Parathyroid adenoma (tissue), 2 donors: ENCODE data around the gene UNC5A.

ENCODE experiments used
- H2AFZ ChIP-seq: fragments of 300-600 bp; sonication (generic); one replicate; pipeline ENCODE4 v1.7.0; 2017; ENCODE audit warnings: antibody characterized with exemption, mild to moderate bottlenecking
- H3K27ac ChIP-seq: fragments of 300-600 bp; sonication (generic); one replicate; pipeline ENCODE4 v1.7.0; 2017
- H3K27me3 ChIP-seq: fragments of 300-600 bp; sonication (generic); one replicate; pipeline ENCODE4 v1.7.0; 2017; ENCODE audit warnings: low read length; ENCODE audit not compliant: control insufficient read depth, insufficient read depth
- H3K36me3 ChIP-seq: fragments of 300-600 bp; sonication (generic); one replicate; pipeline ENCODE4 v1.7.0; 2017; ENCODE audit warnings: low read length; ENCODE audit not compliant: control insufficient read depth, insufficient read depth
- H3K4me1 ChIP-seq: fragments of 300-600 bp; sonication (generic); one replicate; pipeline ENCODE4 v1.7.0; 2017; ENCODE audit warnings: control low read depth
- H3K4me2 ChIP-seq: fragments of 300-600 bp; sonication (generic); one replicate; pipeline ENCODE4 v1.7.0; 2017; ENCODE audit warnings: low read length
- H3K4me3 ChIP-seq: fragments of 300-600 bp; sonication (generic); one replicate; pipeline ENCODE4 v1.7.0; 2017; ENCODE audit warnings: low read depth, low read length
- H3K79me2 ChIP-seq: fragments of 300-600 bp; sonication (generic); one replicate; pipeline ENCODE4 v1.7.0; 2017; ENCODE audit warnings: control low read depth
- H3K9ac ChIP-seq: fragments of 300-600 bp; sonication (generic); one replicate; pipeline ENCODE4 v1.7.0; 2017; ENCODE audit warnings: mild to moderate bottlenecking
- H3K9me3 ChIP-seq: fragments of 300-600 bp; sonication (generic); one replicate; pipeline ENCODE4 v1.7.0; 2017; ENCODE audit warnings: low read length; ENCODE audit not compliant: control insufficient read depth
- CTCF ChIP-seq: fragments of 300-600 bp; sonication (generic); IDR thresholded peaks from one replicate; pipeline ENCODE4 v1.7.0; 2017; ENCODE audit warnings: antibody characterized with exemption, mild to moderate bottlenecking
- donor health status: primary hyperparathyroidism.

The UNC5A gene

GRCh38 chr5:176895831-176896230, 85.5 kb downstream of the UNC5A start:
- Histone ChIP-seq H3K9ac (no peak overlapping the region), H3K36me3 (no peaks in the 10 kb centered on the region), H3K4me2 (no peak overlapping the region), H3K27me3 (no peaks in the 10 kb centered on the region), H3K9me3 (no peaks in the 10 kb centered on the region), H3K4me1 (no peaks in the 10 kb centered on the region), H2AFZ (no peak overlapping the region), H3K4me3 (no peak overlapping the region), H3K79me2 (no peaks in the 10 kb centered on the region), H3K27ac (no peak overlapping the region)
- no peak for TF ChIP-seq CTCF

- Histone ChIP-seq H3K9ac (no peak overlapping the region), H2AFZ (no peak overlapping the region), H3K27me3 (no peaks in the 10 kb centered on the region), H3K36me3 (no peaks in the 10 kb centered on the region), H3K9me3 (no peaks in the 10 kb centered on the region), H3K4me2 (no peak overlapping the region), H3K79me2 (no peaks in the 10 kb centered on the region), H3K4me3 (no peak overlapping the region), H3K4me1 (no peaks in the 10 kb centered on the region), H3K27ac (no peak overlapping the region)
- TF ChIP-seq CTCF: no peak
Measured at GRCh38 chr5:176897263-176897662, 86.9 kb downstream of the UNC5A start.

GRCh38 chr5:176899296-176899891, 89.0 kb downstream of the UNC5A start, which contains the start of gene HK3:
HK3 (minus strand) TSS chr5:176899346; CDS start chr5:176896159, 3,187 bp downstream.
- no peaks in the 10 kb centered on the region for H3K4me1 ChIP-seq
- H3K9ac ChIP-seq: no peak within 1 kb of the TSS
- H3K4me2 ChIP-seq: no peak within 1 kb of the TSS
- H3K27me3 ChIP-seq: no peaks in the 10 kb centered on the region
- no peaks in the 10 kb centered on the region for H3K9me3 ChIP-seq
- TF ChIP-seq CTCF: no peak
- no peaks in the 10 kb centered on the region for H3K79me2 ChIP-seq
- no peak within 1 kb of the TSS for H2AFZ ChIP-seq
- H3K36me3 ChIP-seq: no peaks in the 10 kb centered on the region
- no peak within 1 kb of the TSS for H3K4me3 ChIP-seq
- H3K27ac ChIP-seq: no peak within 1 kb of the TSS

GRCh38 chr5:176899946-176900779, 89.8 kb downstream of the UNC5A start:
- Histone ChIP-seq H2AFZ (no peak overlapping the region), H3K27ac (no peak overlapping the region), H3K4me1 (no peaks in the 10 kb centered on the region), H3K9ac (no peak overlapping the region), H3K4me3 (no peak overlapping the region), H3K79me2 (no peaks in the 10 kb centered on the region), H3K27me3 (no peaks in the 10 kb centered on the region), H3K36me3 (no peaks in the 10 kb centered on the region), H3K9me3 (no peaks in the 10 kb centered on the region), H3K4me2 (no peak overlapping the region)
- TF ChIP-seq CTCF: no peak
